Measurements from ENCODE around the gene SGO2.
"Not testable (repeated sequence)": the region's sequence is repeated elsewhere in the genome, so short reads cannot be mapped to it uniquely, and the experiment has no call there.

GRCh38 chr2:200628461-200628860 is 102.5 kb downstream of the SGO2 start:
- TF ChIP-seq, protein P1, sequence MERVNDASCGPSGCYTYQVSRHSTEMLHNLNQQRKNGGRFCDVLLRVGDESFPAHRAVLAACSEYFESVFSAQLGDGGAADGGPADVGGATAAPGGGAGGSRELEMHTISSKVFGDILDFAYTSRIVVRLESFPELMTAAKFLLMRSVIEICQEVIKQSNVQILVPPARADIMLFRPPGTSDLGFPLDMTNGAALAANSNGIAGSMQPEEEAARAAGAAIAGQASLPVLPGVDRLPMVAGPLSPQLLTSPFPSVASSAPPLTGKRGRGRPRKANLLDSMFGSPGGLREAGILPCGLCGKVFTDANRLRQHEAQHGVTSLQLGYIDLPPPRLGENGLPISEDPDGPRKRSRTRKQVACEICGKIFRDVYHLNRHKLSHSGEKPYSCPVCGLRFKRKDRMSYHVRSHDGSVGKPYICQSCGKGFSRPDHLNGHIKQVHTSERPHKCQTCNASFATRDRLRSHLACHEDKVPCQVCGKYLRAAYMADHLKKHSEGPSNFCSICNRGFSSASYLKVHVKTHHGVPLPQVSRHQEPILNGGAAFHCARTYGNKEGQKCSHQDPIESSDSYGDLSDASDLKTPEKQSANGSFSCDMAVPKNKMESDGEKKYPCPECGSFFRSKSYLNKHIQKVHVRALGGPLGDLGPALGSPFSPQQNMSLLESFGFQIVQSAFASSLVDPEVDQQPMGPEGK (CRISPR knock-in tag; IDR thresholded peaks at IDR 0.05; ENCODE audit: borderline replicate concordance) = not testable (repeated sequence)
- TF ChIP-seq ZFP30, OSR1, CSDC2 (CRISPR knock-in tag; IDR thresholded peaks at IDR 0.05): not testable (repeated sequence)

Data from SK-N-SH treated with all-trans-retinoic acid at 6 μM for 48 hours (cell line).